ENCODE results near the gene CCNL2. TPM values are rescaled to one million over a fixed set of nuclear protein-coding genes. Genes with fewer than 3 reads are reported as not detected.
A peak's percentile ranks its signal among the peaks of the same experiment; 100 is the strongest.

CCNL2 gene
- total RNA-seq, 1 experiment from 2014 or later = 173 TPM

- Histone ChIP-seq H2AFZ (ENCODE audit: low read length) (no peak overlapping the region), H3K9ac (ENCODE audit: extremely low read depth, insufficient read length, low read length) (no peak overlapping the region), H3K4me1 (ENCODE audit: insufficient read depth, low read length) (peaks cover 2% of the 10 kb centered on the region; the same call in 1 of the 2 replicates), H4K5ac (ENCODE audit: insufficient read length, low read depth, low read length) (no peak overlapping the region), H2AK5ac (ENCODE audit: insufficient read length, low read length) (no peak overlapping the region), H3T11ph (ENCODE audit: low read length) (no peak overlapping the region), H3K56ac (ENCODE audit: insufficient read length, low read depth, low read length) (no peak overlapping the region), H3K9me3 (ENCODE audit: control insufficient read depth, low read depth, low read length) (no peaks in the 10 kb centered on the region), H3K18ac (ENCODE audit: insufficient read length, low read depth, low read length) (no peak overlapping the region), H4K8ac (replicated peaks; ENCODE audit: insufficient read length, low read depth, low read length) (no peak overlapping the region), H3K23me2 (ENCODE audit: insufficient read length, low read depth, low read length, poor library complexity, severe bottlenecking) (peaks cover 10% of the 10 kb centered on the region), H3K79me1 (ENCODE audit: insufficient read depth, low read depth, low read length, poor library complexity, severe bottlenecking) (no peaks in the 10 kb centered on the region), H3K27me3 (ENCODE audit: insufficient read depth, low read length) (no peaks in the 10 kb centered on the region), H2BK120ac (ENCODE audit: low read depth, low read length, poor library complexity, severe bottlenecking) (no peak overlapping the region), H4K91ac (ENCODE audit: insufficient read length, low read depth, low read length) (no peak overlapping the region), H3K14ac (ENCODE audit: insufficient read depth, low read length) (peak overlapping the region; percentile 41), H3K23ac (ENCODE audit: insufficient read length, low read depth, low read length) (no peak overlapping the region), H3K27ac (ENCODE audit: insufficient read length, low read depth, low read length) (no peak overlapping the region), H2BK15ac (ENCODE audit: low read depth, low read length) (no peak overlapping the region), H2BK12ac (ENCODE audit: insufficient read length, low read depth, low read length) (no peak overlapping the region), H2BK20ac (ENCODE audit: low read depth, low read length, poor library complexity, severe bottlenecking) (no peak overlapping the region), H3K4ac (ENCODE audit: low read depth, low read length) (no peak overlapping the region), H3K4me2 (ENCODE audit: insufficient read depth, insufficient read length, low read length) (no peak overlapping the region), H3K79me2 (ENCODE audit: insufficient read depth, low read length) (peaks cover 2% of the 10 kb centered on the region; the same call in 1 of the 2 replicates), H4K20me1 (ENCODE audit: control insufficient read depth, insufficient read depth, insufficient read length) (no peaks in the 10 kb centered on the region), H2BK5ac (ENCODE audit: insufficient read length, low read length) (no peak overlapping the region)
- TF ChIP-seq CTCF (conservative IDR thresholded peaks at IDR 0.05) = no peak
- H3K27me3 Mint-ChIP-seq (ENCODE audit: low read depth) = no peaks in the 10 kb centered on the region
- WGBS (ENCODE audit: extremely low coverage, insufficient read length, low lambda C conversion rate) = no CpG with 5 or more reads among the region's 28 CpGs
- peak overlapping the region in 2 of 3 experiments; percentile 79 to 95; a peak in 2 of 7 replicates for H3K27ac Mint-ChIP-seq
- H3K36me3 Mint-ChIP-seq (ENCODE audit: insufficient read depth in 1 of 3, low read depth in 3 of 3) = peaks cover 3 to 5% (median 4%) of the 10 kb centered on the region in 3 experiments; a peak in 5 of 7 replicates
- peak overlapping the region in 1 of 2 experiments; percentile 29; a peak in 2 of 5 replicates for H3K4me3 Mint-ChIP-seq
- no peak for DNase-seq
- H3K4me1 Mint-ChIP-seq = peaks cover 31 to 46% of the 10 kb centered on the region in 2 experiments
- peaks cover 3 to 4% of the 10 kb centered on the region in 2 experiments; a peak in 4 of 5 replicates for H3K9me3 Mint-ChIP-seq
These were observed 33.3 kb upstream of the CCNL2 start for GRCh38 chr1:1432274-1432950.
